Osteoblast (primary cell): ENCODE data around the gene LSM14A. TPM values are rescaled to one million over a fixed set of nuclear protein-coding genes. Genes with fewer than 3 reads are reported as not detected.

Experiments used
- DNase-seq: peaks from one replicate; pipeline ENCODE4 v3.0.0; 2011; ENCODE audit warnings: low spot score, mixed read lengths; ENCODE audit not compliant: insufficient read length; ENCODE audit errors: missing footprints
- H2AFZ ChIP-seq: 2 replicates; pipeline ENCODE4 v1.6.0; 2011; ENCODE audit warnings: mild to moderate bottlenecking, low read length
- H3K27ac ChIP-seq: 2 replicates; pipeline ENCODE4 v1.5.1; 2011; ENCODE audit warnings: mild to moderate bottlenecking, low read depth, low read length, moderate library complexity
- H3K27me3 ChIP-seq: 2 replicates; pipeline ENCODE4 v1.6.0; 2012; ENCODE audit warnings: mild to moderate bottlenecking, control low read depth, inconsistent platforms, low read length, moderate library complexity; ENCODE audit not compliant: insufficient read depth
- H3K36me3 ChIP-seq: 2 replicates; pipeline ENCODE4 v1.5.1; 2011; ENCODE audit warnings: mild to moderate bottlenecking, low read length, control low read depth, moderate library complexity; ENCODE audit not compliant: insufficient read depth
- H3K4me1 ChIP-seq: 2 replicates; pipeline ENCODE4 v1.5.1; 2011; ENCODE audit warnings: mild to moderate bottlenecking, low read length, control low read depth, moderate library complexity; ENCODE audit not compliant: insufficient read depth
- H3K4me2 ChIP-seq: 2 replicates; pipeline ENCODE4 v1.6.0; 2011; ENCODE audit warnings: mild to moderate bottlenecking, low read length; ENCODE audit not compliant: insufficient read depth
- H3K4me3 ChIP-seq: fragments of 200-600 bp; sonication (generic); 3 replicates; pipeline ENCODE4 v1.5.1; 2012; ENCODE audit warnings: mild to moderate bottlenecking, low read length, inconsistent platforms; ENCODE audit not compliant: insufficient read depth
- H3K79me2 ChIP-seq: 2 replicates; pipeline ENCODE4 v1.6.0; 2012; ENCODE audit warnings: mild to moderate bottlenecking, low read length, control low read depth, inconsistent platforms; ENCODE audit not compliant: insufficient read depth
- H3K9me3 ChIP-seq: 2 replicates; pipeline ENCODE4 v1.5.1; 2011; ENCODE audit warnings: low read depth, low read length, control low read depth
- H4K20me1 ChIP-seq: 2 replicates; pipeline ENCODE4 v1.6.0; 2012; ENCODE audit warnings: mild to moderate bottlenecking, low read length, control low read depth; ENCODE audit not compliant: insufficient read depth
- total RNA-seq: library from RNA; depleted of rRNA; stranded (reverse); fragments of >200 nt; gene quantifications from 2 replicates; pipeline ENCODE4 v1.2.3, GENCODE V29; 2012
- TF ChIP-seq, protein P1 (sequence below): IDR thresholded peaks from 2 replicates; pipeline ENCODE4 v1.5.1; 2011; ENCODE audit warnings: mild to moderate bottlenecking, low read depth, low read length, moderate library complexity; ENCODE audit errors: extremely low read depth

LSM14A gene
- total RNA-seq = 77.8 and 85.8 TPM in 2 replicates

DNA sequence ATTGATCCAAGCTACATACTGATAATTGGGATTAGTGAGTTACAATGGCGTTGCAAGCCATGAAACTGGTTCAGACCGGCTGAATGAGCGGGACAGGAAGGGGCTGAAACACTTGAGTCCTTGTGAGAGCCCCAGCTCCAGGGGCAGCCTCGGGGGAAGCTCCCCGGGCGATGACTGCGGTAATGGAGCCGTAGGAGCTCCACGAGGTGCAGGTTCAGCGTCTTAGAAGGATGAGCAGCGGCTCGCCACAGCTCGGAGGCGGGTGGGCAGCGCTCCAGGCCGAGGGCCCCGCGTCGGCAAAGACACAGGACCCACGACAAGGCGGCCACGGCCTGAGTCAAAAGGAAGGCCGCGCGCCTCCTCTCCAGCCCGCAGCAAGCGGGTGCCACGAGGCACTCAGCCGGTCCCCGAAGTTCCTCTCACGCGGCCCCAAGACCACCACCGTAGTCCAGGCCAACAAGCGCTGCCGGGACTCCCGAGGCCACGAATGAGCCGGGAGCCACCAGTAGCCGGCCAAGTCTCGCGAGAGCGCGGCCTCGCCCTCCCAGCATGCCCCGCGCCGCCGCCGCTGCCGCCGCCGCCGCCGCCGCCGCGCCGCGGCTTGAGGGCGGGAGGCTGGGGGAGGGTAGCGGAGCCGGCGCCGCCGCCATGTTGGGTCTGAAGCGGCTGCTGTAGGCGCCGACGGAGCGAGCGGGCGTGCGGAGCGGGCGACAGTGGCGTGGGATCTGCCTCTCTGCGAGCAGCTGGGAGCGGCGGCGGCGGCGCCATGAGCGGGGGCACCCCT is at the start of gene LSM14A:
TSS of gene LSM14A (plus strand) at position 628 of the 784 bp plus-strand sequence. CDS start at position 767, 139 bp downstream.
- Histone ChIP-seq H3K9me3 (no peaks in the 10 kb centered on the region), H3K4me3 (peak within 1 kb of the TSS; percentile 98), H4K20me1 (peaks cover 38% of the 10 kb centered on the region), H3K36me3 (no peaks in the 10 kb centered on the region), H2AFZ (peak within 1 kb of the TSS; percentile 97), H3K27me3 (peaks cover 6% of the 10 kb centered on the region), H3K79me2 (peaks cover 47% of the 10 kb centered on the region), H3K4me1 (peaks cover 42% of the 10 kb centered on the region), H3K27ac (peak within 1 kb of the TSS; percentile 85), H3K4me2 (peak within 1 kb of the TSS; percentile 84)
- DNase-seq = peak; percentile 98
- TF ChIP-seq, protein P1, sequence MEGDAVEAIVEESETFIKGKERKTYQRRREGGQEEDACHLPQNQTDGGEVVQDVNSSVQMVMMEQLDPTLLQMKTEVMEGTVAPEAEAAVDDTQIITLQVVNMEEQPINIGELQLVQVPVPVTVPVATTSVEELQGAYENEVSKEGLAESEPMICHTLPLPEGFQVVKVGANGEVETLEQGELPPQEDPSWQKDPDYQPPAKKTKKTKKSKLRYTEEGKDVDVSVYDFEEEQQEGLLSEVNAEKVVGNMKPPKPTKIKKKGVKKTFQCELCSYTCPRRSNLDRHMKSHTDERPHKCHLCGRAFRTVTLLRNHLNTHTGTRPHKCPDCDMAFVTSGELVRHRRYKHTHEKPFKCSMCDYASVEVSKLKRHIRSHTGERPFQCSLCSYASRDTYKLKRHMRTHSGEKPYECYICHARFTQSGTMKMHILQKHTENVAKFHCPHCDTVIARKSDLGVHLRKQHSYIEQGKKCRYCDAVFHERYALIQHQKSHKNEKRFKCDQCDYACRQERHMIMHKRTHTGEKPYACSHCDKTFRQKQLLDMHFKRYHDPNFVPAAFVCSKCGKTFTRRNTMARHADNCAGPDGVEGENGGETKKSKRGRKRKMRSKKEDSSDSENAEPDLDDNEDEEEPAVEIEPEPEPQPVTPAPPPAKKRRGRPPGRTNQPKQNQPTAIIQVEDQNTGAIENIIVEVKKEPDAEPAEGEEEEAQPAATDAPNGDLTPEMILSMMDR = no peak

DNA sequence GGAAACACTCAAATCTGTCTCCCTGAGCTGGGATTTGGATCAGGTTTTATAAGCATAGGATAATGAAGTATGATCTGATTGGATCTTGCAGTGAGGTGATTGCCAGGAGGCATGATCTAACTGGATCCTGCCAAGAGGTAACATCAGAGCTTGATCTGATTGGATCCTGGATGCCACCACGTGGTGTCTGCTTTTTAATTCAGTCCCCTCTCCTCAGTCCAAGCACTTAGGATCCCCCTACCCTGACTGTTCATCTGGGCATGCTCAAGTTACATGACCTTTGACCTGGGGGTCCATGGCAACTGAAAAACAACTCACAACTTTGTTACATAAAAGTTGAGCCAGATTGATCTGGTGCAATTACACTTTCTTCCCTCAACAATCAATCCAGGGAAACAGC is 47.5 kb upstream of the LSM14A start:
- Histone ChIP-seq H3K9me3 (no peaks in the 10 kb centered on the region), H3K4me3 (no peak overlapping the region), H2AFZ (no peak overlapping the region), H3K79me2 (no peaks in the 10 kb centered on the region), H4K20me1 (no peaks in the 10 kb centered on the region), H3K27ac (no peak overlapping the region), H3K36me3 (no peaks in the 10 kb centered on the region), H3K4me2 (no peak overlapping the region), H3K27me3 (peaks cover 4% of the 10 kb centered on the region), H3K4me1 (peaks cover 9% of the 10 kb centered on the region)
- TF ChIP-seq, protein P1 = no peak
- DNase-seq = no peak

DNA sequence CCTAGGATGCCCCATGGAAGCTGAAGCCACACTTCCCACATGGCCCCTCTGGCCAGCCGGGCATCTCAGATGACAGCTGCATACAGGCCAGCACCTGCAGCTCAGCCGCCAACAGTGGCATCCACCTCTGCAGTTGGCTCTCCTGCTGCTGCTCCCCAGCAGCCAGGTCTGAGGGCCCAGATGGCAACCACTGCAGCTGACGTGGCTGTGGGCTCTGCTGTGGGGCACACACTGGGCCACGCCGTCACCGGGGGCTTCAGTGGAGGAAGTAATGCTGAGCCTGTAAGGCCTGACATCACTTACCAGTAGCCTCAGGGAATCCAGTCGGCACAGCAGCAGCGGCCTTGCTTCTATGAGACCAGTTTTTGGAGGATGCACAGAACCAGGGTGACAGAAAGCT is 45.3 kb upstream of the LSM14A start:
- Histone ChIP-seq H2AFZ (no peak overlapping the region), H3K4me1 (peaks cover 9% of the 10 kb centered on the region), H3K4me3 (no peak overlapping the region), H3K4me2 (no peak overlapping the region), H3K79me2 (no peaks in the 10 kb centered on the region), H4K20me1 (no peaks in the 10 kb centered on the region), H3K36me3 (no peaks in the 10 kb centered on the region), H3K27ac (no peak overlapping the region), H3K9me3 (no peaks in the 10 kb centered on the region), H3K27me3 (peaks cover 4% of the 10 kb centered on the region)
- DNase-seq = no peak
- TF ChIP-seq, protein P1 = no peak

DNA sequence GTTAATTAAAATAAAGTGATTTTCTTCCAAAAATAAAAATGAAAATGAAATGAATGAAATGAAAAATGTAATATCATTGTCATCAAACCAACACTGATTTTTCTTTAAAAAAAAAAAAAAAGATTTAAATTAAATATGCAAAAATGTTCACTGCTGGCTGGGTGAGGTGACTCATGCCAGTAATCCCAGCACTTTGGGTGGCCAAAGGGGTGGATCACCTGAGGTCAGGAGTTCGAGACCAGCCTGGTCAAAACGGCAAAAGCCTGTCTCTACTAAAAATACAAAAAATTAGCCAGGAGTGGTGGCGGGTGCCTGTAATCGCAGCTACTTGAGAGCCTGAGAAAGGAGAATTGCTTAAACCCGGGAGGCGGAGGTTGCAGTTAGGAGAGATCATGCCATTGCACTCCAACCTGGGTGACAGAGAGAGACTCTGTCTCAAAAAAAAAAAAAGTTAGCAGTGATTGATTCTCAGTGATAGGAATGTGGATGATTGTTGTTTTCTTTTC is 44.6 kb upstream of the LSM14A start:
- no peak overlapping the region for H3K27ac ChIP-seq
- peaks cover 9% of the 10 kb centered on the region for H3K4me1 ChIP-seq
- no peaks in the 10 kb centered on the region for H3K36me3 ChIP-seq
- peaks cover 3% of the 10 kb centered on the region for H3K27me3 ChIP-seq
- TF ChIP-seq, protein P1 = no peak
- no peak for DNase-seq
- no peak overlapping the region for H2AFZ ChIP-seq
- no peaks in the 10 kb centered on the region for H3K9me3 ChIP-seq
- no peaks in the 10 kb centered on the region for H3K79me2 ChIP-seq
- no peaks in the 10 kb centered on the region for H4K20me1 ChIP-seq
- H3K4me2 ChIP-seq = no peak overlapping the region
- no peak overlapping the region for H3K4me3 ChIP-seq
